ENCODE results near the gene SIK2. TPM values are rescaled to one million over a fixed set of nuclear protein-coding genes. Genes with fewer than 3 reads are reported as not detected.

SIK2 gene
- total RNA-seq, 1 donor from 2014 or later: 8.2 TPM

DNA sequence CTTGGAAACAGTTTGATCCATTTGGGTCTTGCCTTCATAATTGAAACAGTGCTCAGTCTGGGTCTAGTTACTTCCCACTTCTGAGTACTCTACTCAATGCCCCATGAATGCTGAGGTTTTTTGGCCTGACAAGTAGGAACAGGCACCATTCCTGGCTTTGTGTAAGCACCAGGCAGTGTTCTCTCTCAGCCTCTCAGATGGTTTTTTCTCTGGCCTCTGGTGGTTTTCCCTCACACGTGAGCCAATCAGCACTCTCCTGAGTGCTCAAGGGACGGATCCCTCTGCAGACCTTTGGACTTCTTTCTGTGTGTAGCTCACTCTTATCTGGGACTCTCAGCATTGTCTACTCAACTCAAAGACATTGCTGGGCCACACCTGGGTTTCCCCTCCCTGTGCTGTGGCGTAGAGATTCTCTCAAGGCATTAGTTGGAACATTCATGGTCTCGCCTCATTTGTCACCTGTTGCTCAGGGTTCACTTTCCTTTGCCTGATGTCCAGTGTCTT, 21.3 kb downstream of the SIK2 start:
- TF ChIP-seq, protein P1, sequence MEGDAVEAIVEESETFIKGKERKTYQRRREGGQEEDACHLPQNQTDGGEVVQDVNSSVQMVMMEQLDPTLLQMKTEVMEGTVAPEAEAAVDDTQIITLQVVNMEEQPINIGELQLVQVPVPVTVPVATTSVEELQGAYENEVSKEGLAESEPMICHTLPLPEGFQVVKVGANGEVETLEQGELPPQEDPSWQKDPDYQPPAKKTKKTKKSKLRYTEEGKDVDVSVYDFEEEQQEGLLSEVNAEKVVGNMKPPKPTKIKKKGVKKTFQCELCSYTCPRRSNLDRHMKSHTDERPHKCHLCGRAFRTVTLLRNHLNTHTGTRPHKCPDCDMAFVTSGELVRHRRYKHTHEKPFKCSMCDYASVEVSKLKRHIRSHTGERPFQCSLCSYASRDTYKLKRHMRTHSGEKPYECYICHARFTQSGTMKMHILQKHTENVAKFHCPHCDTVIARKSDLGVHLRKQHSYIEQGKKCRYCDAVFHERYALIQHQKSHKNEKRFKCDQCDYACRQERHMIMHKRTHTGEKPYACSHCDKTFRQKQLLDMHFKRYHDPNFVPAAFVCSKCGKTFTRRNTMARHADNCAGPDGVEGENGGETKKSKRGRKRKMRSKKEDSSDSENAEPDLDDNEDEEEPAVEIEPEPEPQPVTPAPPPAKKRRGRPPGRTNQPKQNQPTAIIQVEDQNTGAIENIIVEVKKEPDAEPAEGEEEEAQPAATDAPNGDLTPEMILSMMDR (IDR thresholded peaks at IDR 0.05): no peak

DNA sequence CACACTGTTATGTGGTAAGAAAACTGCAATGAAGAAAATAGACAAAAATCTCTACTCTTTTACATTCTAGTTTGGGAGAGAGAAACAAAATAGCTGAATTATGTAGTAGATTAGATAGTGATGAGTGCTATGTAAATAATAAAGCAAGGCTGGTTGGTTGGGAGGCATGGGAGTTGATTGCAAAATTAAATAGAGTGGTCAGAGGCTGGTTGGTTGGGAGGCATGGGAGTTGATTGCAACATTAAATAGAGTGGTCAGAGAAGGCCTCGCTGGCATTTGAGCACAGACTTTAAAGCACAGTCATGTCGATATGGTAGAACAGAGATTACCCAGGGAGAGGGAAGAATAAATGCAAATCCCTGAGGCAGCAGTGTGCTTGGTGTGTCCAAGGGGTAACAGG, 22.4 kb downstream of the SIK2 start:
- Histone ChIP-seq H3K27me3 (no peaks in the 10 kb centered on the region), H3K36me3 (peaks cover 5 to 15% of the 10 kb centered on the region in 2 donors), H3K9me3 (no peaks in the 10 kb centered on the region), H3K4me3 (no peak overlapping the region), H3K4me1 (peaks cover 0 to 3% of the 10 kb centered on the region in 2 donors), H3K27ac (no peak overlapping the region)
- DNase-seq (ENCODE audit: low spot score in 2 of 2): no peak
- TF ChIP-seq, protein P1 (IDR thresholded peaks at IDR 0.05): no peak
- intact Hi-C loops (cut with DNase I): no loop called here

More for the DNA sequence above, 21.3 kb downstream of the SIK2 start:
- Histone ChIP-seq H3K9me3 (no peaks in the 10 kb centered on the region), H3K27me3 (no peaks in the 10 kb centered on the region), H3K36me3 (peaks cover 5 to 18% of the 10 kb centered on the region in 2 donors), H3K4me3 (no peak overlapping the region), H3K4me1 (peaks cover 0 to 3% of the 10 kb centered on the region in 2 donors), H3K27ac (no peak overlapping the region)
- intact Hi-C loops (cut with DNase I): no loop called here
- DNase-seq (ENCODE audit: low spot score in 2 of 2): no peak

DNA sequence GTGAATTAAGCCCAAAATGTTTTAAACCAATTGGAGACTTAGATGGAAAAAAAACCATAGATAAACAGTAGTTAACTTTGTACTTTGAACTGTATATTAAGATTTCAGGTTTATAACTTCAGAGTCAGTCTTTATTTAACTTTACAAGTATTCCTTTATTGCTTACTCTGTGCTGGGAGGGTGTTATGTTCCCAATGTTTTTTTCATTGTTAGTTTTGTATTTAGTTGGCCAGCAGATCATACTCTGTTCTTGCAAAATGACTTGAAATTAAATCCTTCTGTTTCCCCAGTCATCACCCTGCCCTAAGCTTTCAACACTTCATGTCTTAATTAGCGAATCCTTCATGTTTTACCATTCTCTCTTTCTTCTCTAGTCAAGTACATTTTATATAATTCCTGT, 25.3 kb downstream of the SIK2 start:
- Histone ChIP-seq H3K4me3 (no peak overlapping the region), H3K36me3 (peaks cover 3 to 6% of the 10 kb centered on the region in 2 donors), H3K27me3 (no peaks in the 10 kb centered on the region), H3K27ac (no peak overlapping the region), H3K4me1 (peaks cover 0 to 3% of the 10 kb centered on the region in 2 donors), H3K9me3 (no peaks in the 10 kb centered on the region)
- TF ChIP-seq, protein P1 (IDR thresholded peaks at IDR 0.05): no peak
- intact Hi-C loops (cut with DNase I): no loop called here
- no peak for DNase-seq (ENCODE audit: low spot score in 2 of 2)

DNA sequence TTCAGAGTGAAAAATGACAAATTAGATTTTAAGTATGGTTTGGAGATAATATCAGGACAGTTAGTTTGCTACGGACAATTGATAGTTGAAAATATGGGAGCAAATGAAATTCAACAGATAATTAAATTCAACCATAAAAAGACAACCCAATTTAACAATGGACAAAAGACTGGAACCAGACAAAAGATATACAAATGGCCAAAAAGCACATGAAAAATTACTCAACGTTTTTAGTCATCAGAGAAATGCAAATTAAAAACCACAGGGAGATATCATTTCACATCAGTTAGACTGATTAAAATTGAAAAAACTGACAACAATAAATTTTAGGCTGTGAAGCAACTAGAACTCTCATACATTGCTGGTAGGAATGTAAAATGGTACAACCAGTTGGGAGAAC, 27.2 kb downstream of the SIK2 start:
- Histone ChIP-seq H3K27ac (no peak overlapping the region), H3K36me3 (no peaks in the 10 kb centered on the region), H3K4me1 (peaks cover 0 to 3% of the 10 kb centered on the region in 2 donors), H3K27me3 (no peaks in the 10 kb centered on the region), H3K9me3 (no peaks in the 10 kb centered on the region), H3K4me3 (no peak overlapping the region)
- TF ChIP-seq, protein P1 (IDR thresholded peaks at IDR 0.05): no peak
- no peak for DNase-seq (ENCODE audit: low spot score in 2 of 2)
- intact Hi-C loops (cut with DNase I): no loop called here

DNA sequence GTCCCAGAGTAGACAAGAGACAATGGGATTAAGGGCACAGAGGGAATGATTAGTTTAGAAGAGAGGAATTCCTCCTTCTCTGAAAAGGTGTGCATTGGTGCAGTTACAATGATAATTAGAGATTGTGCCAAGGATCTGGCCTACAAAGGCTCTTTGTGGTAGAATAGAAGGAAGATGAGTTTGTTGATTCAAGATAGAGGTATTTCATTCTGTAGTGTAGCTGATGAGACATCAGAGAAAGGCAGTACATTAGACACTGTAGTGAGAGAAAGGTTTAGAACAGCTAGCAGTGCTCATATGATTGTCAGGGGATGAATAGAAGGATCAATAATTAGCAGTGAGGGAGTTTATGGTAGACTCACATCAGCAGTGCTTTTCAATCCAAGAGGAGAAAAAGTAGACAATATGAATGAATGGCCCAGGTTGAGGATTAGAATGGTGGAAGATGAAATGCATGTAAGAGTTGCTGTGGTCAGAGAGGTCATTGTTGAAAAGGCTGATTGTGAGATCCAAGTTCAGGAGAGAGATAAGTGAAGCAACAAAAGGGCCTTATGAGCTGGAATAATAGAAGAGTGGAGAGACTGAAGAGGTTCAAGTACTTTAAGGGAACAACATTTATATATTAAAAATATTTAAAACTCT, 28.9 kb downstream of the SIK2 start:
- Histone ChIP-seq H3K27ac (peak overlapping the region in 1 of 2 donors; percentile 1), H3K4me3 (no peak overlapping the region), H3K36me3 (no peaks in the 10 kb centered on the region), H3K9me3 (no peaks in the 10 kb centered on the region), H3K4me1 (peaks cover 0 to 5% of the 10 kb centered on the region in 2 donors), H3K27me3 (no peaks in the 10 kb centered on the region)
- intact Hi-C loops (cut with DNase I): no loop called here
- DNase-seq (ENCODE audit: low spot score in 2 of 2): no peak
- TF ChIP-seq, protein P1 (IDR thresholded peaks at IDR 0.05): no peak

Measured in ascending aorta (tissue), 2 donors.